ENCODE measurements around the gene SLC28A1.
"Not testable (repeated sequence)": the region's sequence is repeated elsewhere in the genome, so short reads cannot be mapped to it uniquely, and the experiment has no call there.

The SLC28A1 gene

DNA sequence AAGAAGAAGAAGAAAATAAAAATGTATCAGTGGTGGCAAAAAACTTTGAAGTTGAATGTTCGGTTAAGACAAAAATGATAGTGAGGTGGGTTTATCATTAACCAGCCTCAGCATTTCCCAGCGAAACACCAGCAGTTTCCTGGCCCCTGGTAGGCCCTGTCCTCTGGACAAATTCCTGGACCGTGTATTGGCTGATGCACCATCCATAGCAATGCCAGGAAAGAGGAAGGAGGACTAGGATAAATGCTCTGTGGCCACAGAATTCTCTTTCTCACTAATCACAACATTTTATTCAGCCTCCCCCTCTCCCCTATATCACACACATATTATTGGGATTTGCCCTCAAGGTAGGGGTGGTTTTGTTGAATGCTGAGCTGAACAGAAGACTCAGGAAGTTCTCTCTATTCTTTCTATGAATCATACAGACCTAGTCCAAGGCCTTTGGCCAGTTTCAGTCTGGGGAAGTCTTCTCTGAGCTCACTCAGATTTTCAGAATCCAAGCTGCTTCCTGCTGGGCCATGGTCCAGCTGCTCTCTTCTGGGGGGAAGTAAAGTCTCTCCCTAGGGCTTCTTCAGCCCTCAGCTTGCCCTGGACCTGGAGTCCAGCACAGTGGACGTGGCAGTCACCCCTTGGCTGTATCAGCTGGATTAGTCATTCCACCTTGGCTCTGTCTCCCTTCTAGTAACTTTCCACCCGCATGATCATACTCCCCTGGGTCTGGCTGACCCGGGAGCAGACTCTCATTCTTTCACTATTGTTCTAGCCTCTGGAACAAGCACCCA lies 27.6 kb downstream of the SLC28A1 start:
- DNase-seq: peak; percentile 42

GRCh38 chr15:84913360-84913723 lies 28.9 kb downstream of the SLC28A1 start:
- no peak for DNase-seq

DNA sequence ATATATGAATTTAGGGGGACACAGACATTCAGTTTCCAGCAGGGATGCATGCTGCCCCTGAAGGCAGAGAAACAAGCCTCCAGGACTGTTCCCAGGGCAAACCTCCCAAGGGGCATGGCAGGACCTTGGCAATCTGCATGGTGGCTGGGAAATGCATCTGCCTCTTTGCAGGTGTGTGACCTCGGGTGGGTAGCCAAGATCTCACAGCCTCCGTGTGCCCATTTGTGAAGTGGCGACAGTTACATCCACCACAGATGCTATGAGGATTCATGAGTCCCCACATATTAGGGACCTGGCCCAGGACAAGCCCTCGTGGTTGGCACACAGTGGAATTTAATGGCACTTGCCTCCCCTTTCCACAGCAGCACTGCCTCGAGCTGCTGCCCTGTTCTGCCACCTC lies 29.9 kb downstream of the SLC28A1 start:
- DNase-seq: no peak

GRCh38 chr15:84914909-84915605 lies 30.6 kb downstream of the SLC28A1 start:
- peak; percentile 38 for DNase-seq

DNA sequence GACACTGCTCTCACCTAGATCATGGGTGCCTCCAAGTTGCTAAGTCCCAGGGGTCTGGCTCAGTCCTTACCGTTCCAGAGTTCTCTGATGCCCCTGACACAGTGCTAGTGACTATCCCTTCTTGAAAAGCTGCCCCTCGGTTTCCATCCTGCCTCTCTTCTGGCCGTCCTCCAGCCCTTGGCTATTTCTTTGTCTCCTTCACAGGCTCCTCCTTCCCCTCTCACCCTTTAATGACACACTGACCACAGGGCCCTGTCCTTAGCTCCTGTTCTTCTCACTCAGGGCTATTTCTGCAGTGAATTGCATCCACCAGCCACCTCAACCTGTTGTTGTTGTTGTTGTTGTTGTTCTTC lies 31.1 kb downstream of the SLC28A1 start:
- DNase-seq: no peak

GRCh38 chr15:84917452-84917851 lies 33.0 kb downstream of the SLC28A1 start:
- no peak for DNase-seq

- DNase-seq: no peak
Observed at GRCh38 chr15:84919106-84919667, 34.7 kb downstream of the SLC28A1 start.

- DNase-seq: no peak
Observed at GRCh38 chr15:84921121-84921520, 36.7 kb downstream of the SLC28A1 start.

GRCh38 chr15:84922530-84922929 lies 38.1 kb downstream of the SLC28A1 start:
- no peak for DNase-seq

DNA sequence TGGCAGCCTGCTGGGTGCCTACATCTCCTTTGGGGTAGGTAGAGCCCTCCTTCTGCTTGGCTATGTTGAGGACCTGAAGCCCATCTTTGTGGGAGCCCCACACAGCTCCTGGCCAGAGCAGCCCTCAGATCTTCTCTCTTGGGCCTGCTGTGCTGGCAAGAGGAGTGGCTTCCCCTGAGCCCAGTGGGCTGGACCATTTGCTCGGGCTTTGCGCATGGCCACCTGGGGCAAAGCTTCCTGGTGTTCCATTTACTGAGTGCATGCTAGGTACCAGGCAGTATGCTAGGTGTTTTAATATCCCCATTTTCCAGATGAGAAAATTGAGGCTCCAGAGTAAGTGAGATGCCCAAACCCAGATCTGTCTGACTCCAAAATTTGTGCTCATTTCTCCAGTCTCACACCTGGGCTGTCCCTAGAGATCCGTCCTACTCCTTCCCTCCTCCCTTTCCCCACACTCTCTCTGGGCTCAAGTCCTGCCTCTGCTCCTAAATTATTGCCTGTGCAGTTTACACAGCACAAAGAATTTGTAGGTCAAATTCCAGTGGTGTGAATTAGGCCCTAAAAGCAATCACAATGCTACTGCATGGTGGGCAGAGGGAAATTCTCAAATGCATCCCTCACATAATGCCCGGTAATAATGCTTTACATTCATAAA lies 39.7 kb downstream of the SLC28A1 start:
- DNase-seq: no peak

- DNase-seq: not testable (repeated sequence)
Observed at GRCh38 chr15:84924821-84925569, 40.5 kb downstream of the SLC28A1 start.

GRCh38 chr15:84925906-84926305 lies 41.4 kb downstream of the SLC28A1 start:
- DNase-seq: no peak

DNA sequence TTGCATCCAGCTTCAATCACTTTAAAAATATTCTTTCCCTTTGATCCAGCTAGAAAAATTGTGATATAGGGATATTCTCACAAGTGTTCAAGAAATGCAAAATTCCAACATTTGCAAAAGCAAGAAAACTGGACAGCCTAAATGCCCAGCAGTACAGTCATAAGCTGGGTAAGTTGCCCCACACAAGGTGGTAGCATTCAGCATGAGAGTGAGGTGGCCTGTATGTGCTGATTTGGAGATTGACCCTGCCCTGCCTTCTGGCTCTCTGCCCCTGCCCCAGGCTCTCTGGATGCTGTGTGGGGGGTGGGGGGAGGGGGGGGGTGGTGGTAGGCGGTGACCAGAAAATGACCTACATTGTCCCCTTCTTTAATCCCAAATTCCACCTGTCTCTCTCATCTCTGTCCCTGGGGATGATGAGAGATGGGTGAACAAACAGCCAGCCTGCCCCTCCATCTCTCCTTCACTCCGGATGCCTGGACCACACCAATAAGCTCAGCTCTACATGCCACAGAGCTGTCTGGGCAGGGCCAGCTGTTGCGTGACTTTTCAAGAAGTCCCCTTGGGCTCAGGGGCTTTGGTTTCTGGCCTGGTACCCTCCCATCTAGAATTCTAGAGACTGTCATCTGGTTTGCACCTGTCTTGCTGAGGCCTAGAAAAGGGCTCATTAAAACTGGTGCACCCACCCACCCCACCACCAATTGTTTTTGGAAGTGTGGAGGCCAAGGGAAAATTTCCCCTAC lies 42.2 kb downstream of the SLC28A1 start:
- no peak for DNase-seq

DNA sequence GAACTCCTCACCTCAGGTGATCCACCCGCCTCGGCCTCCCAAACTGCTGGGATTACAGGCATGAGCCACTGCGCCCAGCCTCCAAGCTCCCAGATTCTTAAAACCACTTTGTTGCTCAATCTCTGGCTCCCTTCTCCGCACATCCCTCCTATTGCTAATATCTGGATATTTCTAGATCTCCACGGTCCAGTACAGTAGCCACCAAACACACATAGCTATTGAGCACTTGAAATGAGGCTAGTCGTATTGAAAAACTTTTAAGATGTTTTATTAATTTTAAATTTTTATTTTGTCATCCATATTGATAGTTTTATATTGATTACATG lies 44.3 kb downstream of the SLC28A1 start:
- no peak for DNase-seq

- no peak for DNase-seq
Observed at GRCh38 chr15:84929795-84930603, 45.5 kb downstream of the SLC28A1 start.

GRCh38 chr15:84934942-84935729 lies 50.7 kb downstream of the SLC28A1 start:
- DNase-seq: no peak

GRCh38 chr15:84937144-84937543 lies 52.7 kb downstream of the SLC28A1 start:
- peak; percentile 32 for DNase-seq

- DNase-seq: no peak
Observed at GRCh38 chr15:84938726-84939125, 54.3 kb downstream of the SLC28A1 start.

DNA sequence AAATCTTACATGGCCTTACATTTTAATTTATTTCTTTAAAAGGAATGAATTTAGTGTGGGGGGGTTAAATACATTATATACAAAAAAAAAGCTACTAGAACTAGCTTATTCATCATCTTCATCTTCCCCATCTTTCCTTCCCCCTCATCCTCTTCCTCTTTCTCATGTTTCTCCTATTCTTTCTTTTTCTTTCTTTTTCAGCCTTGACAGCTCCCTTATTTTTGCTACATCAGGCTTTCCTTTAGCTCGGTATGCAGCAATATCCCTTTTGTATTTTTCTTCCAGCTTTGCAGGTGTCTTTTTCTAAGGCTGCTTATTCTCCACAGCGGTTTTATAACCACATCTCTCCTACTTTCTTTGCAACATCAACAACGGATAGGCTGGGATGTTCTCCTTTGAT lies 55.9 kb downstream of the SLC28A1 start:
- no peak for DNase-seq

DNA sequence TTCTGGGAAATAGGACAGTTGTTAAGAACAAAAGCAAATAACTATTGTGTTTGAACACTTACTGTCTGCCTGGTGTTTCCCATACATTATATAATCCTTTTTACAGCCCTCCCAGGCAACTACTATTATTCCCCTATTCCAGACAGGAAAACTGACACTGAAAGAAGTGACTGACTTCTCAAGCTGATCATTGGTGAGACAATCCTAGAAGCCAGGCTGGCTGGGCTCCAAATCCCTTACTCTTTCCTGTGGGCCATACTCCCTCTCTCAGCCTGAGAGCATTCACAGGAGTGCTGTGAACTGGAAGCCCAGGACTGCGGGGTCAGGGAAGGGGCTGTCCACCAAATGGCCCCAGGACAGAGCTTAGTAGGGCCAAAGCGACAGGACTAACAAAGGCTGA lies 58.0 kb downstream of the SLC28A1 start:
- DNase-seq: no peak

GRCh38 chr15:84944311-84944710 lies 59.8 kb downstream of the SLC28A1 start:
- no peak for DNase-seq

Measured in suppressor macrophage treated with lipopolysaccharide for 4 hours (primary cell).